ACC112 (cell line): ENCODE measurements around the gene DGKI.

Experiments
- H2AFZ ChIP-seq: fragments of 200-600 bp; sonication (generic); one replicate; pipeline ENCODE4 v1.6.0; 2017; ENCODE audit warnings: antibody characterized with exemption, low read length; ENCODE audit not compliant: unreplicated experiment
- H3K27ac ChIP-seq: fragments of 200-600 bp; sonication (generic); 2 replicates; pipeline ENCODE4 v1.5.1; 2014; ENCODE audit warnings: low read depth, mild to moderate bottlenecking, antibody characterized with exemption, low read length, moderate library complexity
- H3K27me3 ChIP-seq: fragments of 200-600 bp; sonication (generic); 2 replicates; pipeline ENCODE4 v1.6.1; 2014; ENCODE audit warnings: mild to moderate bottlenecking, antibody characterized with exemption, low read length, moderate library complexity, mixed read lengths; ENCODE audit not compliant: insufficient read depth
- H3K36me3 ChIP-seq: fragments of 200-600 bp; sonication (generic); 2 replicates; pipeline ENCODE4 v1.6.1; 2016; ENCODE audit warnings: mild to moderate bottlenecking, antibody characterized with exemption, low read length, moderate library complexity, mixed read lengths; ENCODE audit not compliant: insufficient read depth
- H3K4me1 ChIP-seq: fragments of 200-600 bp; sonication (generic); one replicate; pipeline ENCODE4 v1.6.1; 2016; ENCODE audit warnings: low read length, mixed read lengths; ENCODE audit not compliant: insufficient read depth, unreplicated experiment, control insufficient read depth
- H3K4me3 ChIP-seq: fragments of 200-600 bp; sonication (generic); 2 replicates; pipeline ENCODE4 v1.5.1; 2014; ENCODE audit warnings: mild to moderate bottlenecking, low read depth, low read length
- H3K79me2 ChIP-seq: fragments of 200-600 bp; sonication (generic); one replicate; pipeline ENCODE4 v1.6.0; 2016; ENCODE audit warnings: low read length; ENCODE audit not compliant: control insufficient read depth, unreplicated experiment, insufficient read depth

The DGKI gene

DNA sequence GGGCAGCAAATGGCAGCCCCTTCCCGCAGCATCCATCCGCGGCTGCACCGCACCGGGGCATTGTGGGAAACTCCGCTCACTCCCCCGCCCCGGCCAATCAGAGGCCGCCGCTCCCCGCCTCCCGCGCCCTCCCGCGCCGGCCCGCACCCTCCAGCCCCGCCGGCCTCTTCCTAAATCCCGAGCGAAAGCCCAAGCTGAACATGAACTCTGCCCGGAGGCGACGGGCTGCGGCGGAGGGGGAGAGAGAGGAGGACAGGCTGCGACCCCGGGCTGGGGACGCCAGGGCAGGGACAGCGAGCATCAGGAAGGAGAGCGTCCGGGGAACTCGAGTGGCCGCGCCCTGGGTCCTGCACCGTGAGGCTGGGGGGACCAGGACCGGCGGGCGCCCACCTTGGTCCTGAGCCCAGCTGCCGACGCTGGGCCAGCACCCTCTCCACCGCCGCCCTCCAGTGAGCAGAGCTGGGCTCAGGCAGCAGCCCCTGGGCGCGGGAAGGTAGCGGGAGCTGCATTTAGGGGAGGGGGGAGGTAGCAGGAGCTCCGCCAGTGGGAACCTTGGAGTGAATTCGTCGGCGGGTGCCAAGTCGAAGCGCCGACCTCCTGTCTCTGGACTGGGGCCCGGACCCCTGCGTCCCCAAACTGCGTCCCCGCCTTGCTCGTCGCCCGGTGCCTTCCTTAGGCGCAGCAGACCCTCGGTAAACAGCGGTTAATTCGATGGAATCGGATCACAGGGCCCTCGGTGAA, at the start of gene DGKI:
TSS of gene DGKI (minus strand) at position 148 of the 741 bp plus-strand sequence.
- H3K79me2 ChIP-seq: no peaks in the 10 kb centered on the region
- H3K4me1 ChIP-seq: peaks cover 19% of the 10 kb centered on the region
- no peaks in the 10 kb centered on the region for H3K27me3 ChIP-seq
- H2AFZ ChIP-seq: peak within 1 kb of the TSS; percentile 93
- H3K36me3 ChIP-seq: no peaks in the 10 kb centered on the region
- peak within 1 kb of the TSS; percentile 76 for H3K4me3 ChIP-seq
- H3K27ac ChIP-seq: no peak within 1 kb of the TSS

GRCh38 chr7:137895301-137896221, 48.8 kb upstream of the DGKI start:
- Histone ChIP-seq H3K27ac (no peak overlapping the region), H3K27me3 (no peaks in the 10 kb centered on the region), H3K4me3 (no peak overlapping the region), H3K4me1 (peaks cover 5% of the 10 kb centered on the region), H3K79me2 (peaks cover 6% of the 10 kb centered on the region), H3K36me3 (peaks cover 48% of the 10 kb centered on the region), H2AFZ (no peak overlapping the region)

DNA sequence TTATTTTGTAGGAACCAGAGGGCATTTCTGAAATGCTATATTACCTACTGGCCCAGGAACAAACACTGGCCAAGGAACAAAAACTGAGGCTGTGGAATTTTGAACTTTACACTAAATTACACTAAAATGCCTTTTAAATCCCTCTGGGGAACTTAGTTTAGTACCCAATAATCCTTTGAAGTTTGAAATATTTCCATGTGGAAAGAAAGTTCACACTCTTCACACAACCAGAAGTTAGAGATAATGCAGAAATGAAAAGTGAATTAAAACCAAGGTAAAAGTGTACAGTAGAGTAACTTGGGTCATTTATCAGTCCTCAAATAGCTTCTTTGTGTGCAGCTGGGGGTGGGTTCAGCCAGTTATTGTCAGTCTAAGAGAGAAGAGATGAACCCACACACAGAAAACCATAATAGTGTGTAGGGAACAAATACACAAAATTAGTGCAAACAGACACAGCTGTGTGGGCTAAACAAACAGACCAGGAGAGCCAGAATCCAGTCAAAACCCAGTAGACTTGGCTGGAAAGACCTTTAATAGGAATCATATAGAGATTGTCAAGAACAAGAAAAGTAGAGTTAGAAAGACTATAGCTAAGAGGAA, 46.5 kb upstream of the DGKI start:
- no peaks in the 10 kb centered on the region for H3K27me3 ChIP-seq
- H3K79me2 ChIP-seq: peaks cover under 1% of the 10 kb centered on the region
- H3K36me3 ChIP-seq: peaks cover 52% of the 10 kb centered on the region
- H3K4me1 ChIP-seq: no peaks in the 10 kb centered on the region
- no peak overlapping the region for H3K27ac ChIP-seq
- no peak overlapping the region for H3K4me3 ChIP-seq
- no peak overlapping the region for H2AFZ ChIP-seq

DNA sequence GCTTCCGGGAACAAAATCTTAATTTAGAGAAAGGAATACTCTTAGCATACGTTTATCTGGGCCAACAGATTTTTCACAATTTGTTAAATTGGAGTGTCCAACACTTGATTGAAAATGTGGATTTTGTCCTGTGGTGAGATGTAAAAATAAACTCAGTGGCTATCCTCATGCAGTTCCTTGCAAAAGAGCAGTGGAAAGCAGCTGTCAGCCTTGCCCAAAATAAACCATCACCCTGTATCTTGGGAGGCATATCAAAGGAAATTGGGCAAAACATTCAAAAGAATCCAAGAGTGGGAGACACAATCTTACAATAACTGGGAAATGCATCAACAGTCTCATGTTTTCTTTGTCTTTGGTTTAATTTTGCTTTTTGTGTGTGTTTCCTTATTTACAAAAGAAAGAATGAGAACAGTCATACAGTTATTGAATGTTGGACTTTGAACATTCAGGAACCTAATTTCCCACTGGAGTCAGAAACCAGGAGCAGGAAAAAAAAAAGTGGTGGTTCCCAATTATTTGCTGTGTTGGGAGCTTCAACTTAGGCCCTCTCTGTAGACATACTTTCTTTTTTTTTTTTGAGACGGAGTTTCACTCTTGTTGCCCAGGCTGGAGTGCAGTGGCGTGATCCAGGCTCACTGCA, 44.4 kb upstream of the DGKI start:
- Histone ChIP-seq H3K27me3 (no peaks in the 10 kb centered on the region), H2AFZ (no peak overlapping the region), H3K4me1 (no peaks in the 10 kb centered on the region), H3K36me3 (peaks cover 44% of the 10 kb centered on the region), H3K79me2 (no peaks in the 10 kb centered on the region), H3K27ac (no peak overlapping the region), H3K4me3 (no peak overlapping the region)

- H3K27me3 ChIP-seq: no peaks in the 10 kb centered on the region
- no peaks in the 10 kb centered on the region for H3K79me2 ChIP-seq
- H3K36me3 ChIP-seq: peaks cover 48% of the 10 kb centered on the region
- no peak overlapping the region for H3K27ac ChIP-seq
- peaks cover 3% of the 10 kb centered on the region for H3K4me1 ChIP-seq
- no peak overlapping the region for H2AFZ ChIP-seq
- H3K4me3 ChIP-seq: no peak overlapping the region
Observed at GRCh38 chr7:137890449-137890921, 43.7 kb upstream of the DGKI start.

DNA sequence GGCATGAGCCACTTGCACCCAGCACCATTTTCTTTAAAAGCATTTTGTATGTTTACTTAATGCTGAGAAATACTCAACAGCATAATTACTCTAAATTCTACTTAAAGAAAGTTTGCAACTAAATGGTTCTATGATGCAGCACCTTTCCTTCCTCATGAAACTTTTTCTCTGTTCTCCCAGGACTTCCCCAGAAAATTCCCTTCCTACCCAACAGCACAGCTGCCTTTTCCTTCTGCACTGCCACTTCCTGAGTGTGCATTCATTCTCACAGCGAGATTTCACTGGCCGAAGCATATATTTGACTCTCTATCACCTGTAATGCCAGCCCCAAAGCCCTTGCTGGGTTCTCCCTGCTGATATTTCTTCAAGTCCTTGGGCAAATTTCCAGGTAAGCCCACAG, 41.5 kb upstream of the DGKI start:
- H2AFZ ChIP-seq: no peak overlapping the region
- H3K36me3 ChIP-seq: peaks cover 36% of the 10 kb centered on the region
- H3K27ac ChIP-seq: no peak overlapping the region
- H3K4me1 ChIP-seq: peaks cover 11% of the 10 kb centered on the region
- no peaks in the 10 kb centered on the region for H3K27me3 ChIP-seq
- H3K4me3 ChIP-seq: no peak overlapping the region
- H3K79me2 ChIP-seq: no peaks in the 10 kb centered on the region

GRCh38 chr7:137886746-137887145, 40.0 kb upstream of the DGKI start:
- Histone ChIP-seq H3K79me2 (no peaks in the 10 kb centered on the region), H3K36me3 (peaks cover 33% of the 10 kb centered on the region), H3K4me1 (peaks cover 24% of the 10 kb centered on the region), H3K27ac (no peak overlapping the region), H2AFZ (no peak overlapping the region), H3K27me3 (no peaks in the 10 kb centered on the region), H3K4me3 (no peak overlapping the region)

DNA sequence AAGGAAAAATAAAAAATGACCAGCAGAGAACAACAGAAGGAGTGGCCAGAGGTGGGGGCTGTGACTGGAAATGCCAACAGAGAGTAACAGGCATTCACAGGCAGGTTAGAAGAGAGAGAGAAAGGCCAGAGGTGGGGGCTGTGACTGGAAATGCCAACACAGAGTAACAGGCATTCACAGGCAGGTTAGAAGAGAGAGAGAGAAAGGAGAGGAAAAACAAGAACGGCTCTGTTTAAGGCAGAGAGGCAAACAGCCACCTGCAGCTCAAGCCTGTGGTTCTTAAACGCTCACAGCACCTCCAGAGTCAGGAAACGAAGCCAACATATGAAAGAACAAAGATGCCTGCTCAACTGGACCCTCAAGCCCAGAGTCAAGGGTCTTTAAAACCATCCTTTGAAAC, 39.5 kb upstream of the DGKI start:
- peaks cover 36% of the 10 kb centered on the region for H3K36me3 ChIP-seq
- H3K27ac ChIP-seq: peak overlapping the region; percentile 32

GRCh38 chr7:137885678-137886077, 38.9 kb upstream of the DGKI start:
- Histone ChIP-seq H3K79me2 (no peaks in the 10 kb centered on the region), H2AFZ (no peak overlapping the region), H3K4me1 (peaks cover 33% of the 10 kb centered on the region), H3K4me3 (no peak overlapping the region), H3K27me3 (no peaks in the 10 kb centered on the region), H3K27ac (peak overlapping the region; percentile 32), H3K36me3 (peaks cover 37% of the 10 kb centered on the region)

More for the DNA sequence above, 39.5 kb upstream of the DGKI start:
- no peaks in the 10 kb centered on the region for H3K79me2 ChIP-seq
- H3K4me1 ChIP-seq: peaks cover 28% of the 10 kb centered on the region
- no peak overlapping the region for H3K4me3 ChIP-seq
- no peaks in the 10 kb centered on the region for H3K27me3 ChIP-seq
- no peak overlapping the region for H2AFZ ChIP-seq

DNA sequence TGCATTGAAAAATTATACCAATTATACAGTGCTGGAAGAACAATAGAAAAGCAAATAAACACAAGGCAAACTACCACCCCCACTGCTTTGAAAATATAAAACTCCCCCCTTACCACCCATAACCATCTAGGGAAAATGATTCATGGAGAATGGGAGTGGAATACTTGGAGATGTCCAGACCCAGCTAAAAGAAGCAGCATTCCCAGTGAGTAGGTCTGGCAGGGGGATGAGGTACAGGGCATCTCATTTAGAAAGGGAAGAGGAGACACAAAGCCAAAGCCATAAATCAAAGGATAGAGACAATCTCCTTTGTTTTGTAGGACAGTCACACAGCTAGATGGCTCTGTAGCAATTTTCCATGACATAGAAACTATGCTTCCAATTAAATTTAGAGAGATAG, 36.0 kb upstream of the DGKI start:
- no peaks in the 10 kb centered on the region for H3K79me2 ChIP-seq
- H3K4me3 ChIP-seq: peak overlapping the region; percentile 49; the same call in 1 of the 2 replicates
- peaks cover 36% of the 10 kb centered on the region for H3K36me3 ChIP-seq
- no peaks in the 10 kb centered on the region for H3K27me3 ChIP-seq
- peak overlapping the region; percentile 94 for H3K27ac ChIP-seq
- peaks cover 58% of the 10 kb centered on the region for H3K4me1 ChIP-seq
- H2AFZ ChIP-seq: no peak overlapping the region
